H9 (cell line): Measurements from ENCODE around the gene NAA50. TPM values are rescaled to one million over a fixed set of nuclear protein-coding genes. Genes with fewer than 3 reads are reported as not detected.
A peak's percentile ranks its signal among the peaks of the same experiment; 100 is the strongest.

Experiments
- DNase-seq: peaks from one replicate; pipeline ENCODE4 v3.0.0-alpha.2; 2017
- H2AFZ ChIP-seq: one replicate; pipeline ENCODE4 v1.6.1; 2013; ENCODE audit warnings: mild to moderate bottlenecking, low read length, control low read depth, moderate library complexity
- H2AK5ac ChIP-seq: 2 replicates; pipeline ENCODE4 v1.6.1; 2013; ENCODE audit warnings: low read length, control low read depth, mixed read lengths; ENCODE audit not compliant: insufficient read length
- H2BK120ac ChIP-seq: one replicate; pipeline ENCODE4 v1.6.1; 2013; ENCODE audit warnings: low read depth, mild to moderate bottlenecking, low read length, control low read depth, inconsistent platforms; ENCODE audit not compliant: poor library complexity, severe bottlenecking
- H2BK12ac ChIP-seq: 2 replicates; pipeline ENCODE4 v1.6.1; 2013; ENCODE audit warnings: low read length, control low read depth, mixed read lengths, low read depth; ENCODE audit not compliant: insufficient read length
- H2BK15ac ChIP-seq: 2 replicates; pipeline ENCODE4 v1.6.1; 2013; ENCODE audit warnings: low read depth, low read length, control low read depth
- H2BK20ac ChIP-seq: one replicate; pipeline ENCODE4 v1.6.1; 2013; ENCODE audit warnings: low read depth, mild to moderate bottlenecking, low read length, control low read depth, inconsistent platforms; ENCODE audit not compliant: poor library complexity, severe bottlenecking
- H2BK5ac ChIP-seq: 2 replicates; pipeline ENCODE4 v1.6.1; 2013; ENCODE audit warnings: low read length, control low read depth, mixed read lengths; ENCODE audit not compliant: insufficient read length
- H3K14ac ChIP-seq: 2 replicates; pipeline ENCODE4 v1.6.1; 2013; ENCODE audit warnings: low read length, control low read depth; ENCODE audit not compliant: insufficient read depth
- H3K18ac ChIP-seq: 2 replicates; pipeline ENCODE4 v1.6.1; 2013; ENCODE audit warnings: low read depth, mild to moderate bottlenecking, mixed read lengths, low read length, control low read depth; ENCODE audit not compliant: insufficient read length
- H3K23ac ChIP-seq: 2 replicates; pipeline ENCODE4 v1.6.1; 2013; ENCODE audit warnings: low read length, control low read depth, mixed read lengths, low read depth; ENCODE audit not compliant: insufficient read length
- H3K23me2 ChIP-seq: 2 replicates; pipeline ENCODE4 v1.6.1; 2013; ENCODE audit warnings: low read depth, mild to moderate bottlenecking, mixed read lengths, low read length, control low read depth; ENCODE audit not compliant: insufficient read length, poor library complexity, severe bottlenecking
- H3K27ac ChIP-seq: 2 replicates; pipeline ENCODE4 v1.5.1; 2013; ENCODE audit warnings: low read length, control low read depth, mixed read lengths, low read depth; ENCODE audit not compliant: insufficient read length
- H3K27me3 ChIP-seq: 2 replicates; pipeline ENCODE4 v1.6.1; 2013; ENCODE audit warnings: low read length, control low read depth, inconsistent platforms; ENCODE audit not compliant: insufficient read depth
- H3K4ac ChIP-seq: 2 replicates; pipeline ENCODE4 v1.6.1; 2013; ENCODE audit warnings: low read depth, mild to moderate bottlenecking, control low read depth, inconsistent platforms, low read length, moderate library complexity
- H3K4me1 ChIP-seq: 2 replicates; pipeline ENCODE4 v1.6.1; 2013; ENCODE audit warnings: low read length, control low read depth, inconsistent platforms; ENCODE audit not compliant: insufficient read depth
- H3K4me2 ChIP-seq: 2 replicates; pipeline ENCODE4 v1.6.1; 2013; ENCODE audit warnings: low read length, control low read depth, mixed read lengths; ENCODE audit not compliant: insufficient read length, insufficient read depth
- H3K56ac ChIP-seq: 2 replicates; pipeline ENCODE4 v1.6.1; 2013; ENCODE audit warnings: low read depth, mild to moderate bottlenecking, mixed read lengths, low read length, control low read depth; ENCODE audit not compliant: insufficient read length
- H3K79me1 ChIP-seq: 2 replicates; pipeline ENCODE4 v1.6.1; 2013; ENCODE audit warnings: low read depth, mild to moderate bottlenecking, moderate library complexity, low read length, control low read depth, inconsistent platforms; ENCODE audit not compliant: insufficient read depth, poor library complexity, severe bottlenecking
- H3K79me2 ChIP-seq: 2 replicates; pipeline ENCODE4 v1.6.1; 2013; ENCODE audit warnings: low read length, control low read depth, inconsistent platforms; ENCODE audit not compliant: insufficient read depth
- H3K9ac ChIP-seq: 2 replicates; pipeline ENCODE4 v1.6.1; 2013; ENCODE audit warnings: low read length, control low read depth, mixed read lengths; ENCODE audit not compliant: insufficient read length; ENCODE audit errors: extremely low read depth
- H3K9me3 ChIP-seq: one replicate; pipeline ENCODE4 v1.6.1; 2013; ENCODE audit warnings: low read depth, low read length, inconsistent platforms; ENCODE audit not compliant: control insufficient read depth
- H3T11ph ChIP-seq: one replicate; pipeline ENCODE4 v1.6.1; 2013; ENCODE audit warnings: mild to moderate bottlenecking, low read length, control low read depth, inconsistent platforms
- H4K20me1 ChIP-seq: one replicate; pipeline ENCODE4 v1.6.1; 2013; ENCODE audit not compliant: control insufficient read depth, insufficient read length, insufficient read depth
- H4K5ac ChIP-seq: 2 replicates; pipeline ENCODE4 v1.6.1; 2013; ENCODE audit warnings: low read depth, mild to moderate bottlenecking, mixed read lengths, low read length, control low read depth; ENCODE audit not compliant: insufficient read length
- H4K8ac ChIP-seq: replicated peaks from 2 replicates; pipeline ENCODE4 v1.6.1; 2013; ENCODE audit warnings: low read length, control low read depth, mixed read lengths, low read depth; ENCODE audit not compliant: insufficient read length
- H4K91ac ChIP-seq: 2 replicates; pipeline ENCODE4 v1.6.1; 2013; ENCODE audit warnings: low read depth, mild to moderate bottlenecking, moderate library complexity, mixed read lengths, low read length, control low read depth; ENCODE audit not compliant: insufficient read length
- H3K27ac Mint-ChIP-seq, 3 experiments: 2 replicates in 2 of 3; 3 replicates in 1 of 3; pipeline ENCODE4 v1.8.0; 2020 to 2021; ENCODE audit warnings: mixed read lengths in 3 of 3, mild to moderate bottlenecking in 1 of 3, moderate library complexity in 1 of 3
- H3K27me3 Mint-ChIP-seq: 2 replicates; pipeline ENCODE4 v1.8.0; 2021; ENCODE audit warnings: low read depth, mild to moderate bottlenecking, moderate library complexity, mixed read lengths
- H3K36me3 Mint-ChIP-seq, 3 experiments: 2 replicates in 2 of 3; 3 replicates in 1 of 3; pipeline ENCODE4 v1.8.0; 2020 to 2021; ENCODE audit warnings: low read depth in 3 of 3, mixed read lengths in 3 of 3; ENCODE audit not compliant: insufficient read depth in 1 of 3
- H3K4me1 Mint-ChIP-seq, 2 experiments: 2 replicates each; pipeline ENCODE4 v1.8.0; 2020; ENCODE audit warnings: mixed read lengths in 2 of 2
- H3K4me3 Mint-ChIP-seq, 2 experiments: 2 replicates in 1 of 2; 3 replicates in 1 of 2; pipeline ENCODE4 v1.8.0; 2020 to 2021; ENCODE audit warnings: mild to moderate bottlenecking in 2 of 2, mixed read lengths in 2 of 2, moderate library complexity in 1 of 2
- H3K9me3 Mint-ChIP-seq, 2 experiments: 2 replicates in 1 of 2; 3 replicates in 1 of 2; pipeline ENCODE4 v1.8.0; 2020; ENCODE audit warnings: mild to moderate bottlenecking in 2 of 2, mixed read lengths in 2 of 2, moderate library complexity in 1 of 2
- WGBS: extraction: QIAGEN DNeasy Blood & Tissue Kit; methylation state at CpG from one replicate; pipeline ENCODE4 v1.1.7; 2013; ENCODE audit warnings: missing lambda C conversion rate, low lambda C conversion rate, mixed read lengths; ENCODE audit not compliant: insufficient read length; ENCODE audit errors: extremely low coverage; 5-methylcytosine and 5-hydroxymethylcytosine counted together
- total RNA-seq: library from RNA; stranded (reverse); gene quantifications from 2 replicates; pipeline ENCODE4 v1.2.1, GENCODE V29; 2021
- TF ChIP-seq, protein P1 (sequence below): fragments of 200-600 bp; sonication (generic); conservative IDR thresholded peaks from 3 replicates; pipeline ENCODE4 v1.8.0; 2021; ENCODE audit warnings: antibody characterized with exemption, mild to moderate bottlenecking

NAA50 gene
- total RNA-seq, 1 experiment from 2014 or later = 216 TPM

DNA sequence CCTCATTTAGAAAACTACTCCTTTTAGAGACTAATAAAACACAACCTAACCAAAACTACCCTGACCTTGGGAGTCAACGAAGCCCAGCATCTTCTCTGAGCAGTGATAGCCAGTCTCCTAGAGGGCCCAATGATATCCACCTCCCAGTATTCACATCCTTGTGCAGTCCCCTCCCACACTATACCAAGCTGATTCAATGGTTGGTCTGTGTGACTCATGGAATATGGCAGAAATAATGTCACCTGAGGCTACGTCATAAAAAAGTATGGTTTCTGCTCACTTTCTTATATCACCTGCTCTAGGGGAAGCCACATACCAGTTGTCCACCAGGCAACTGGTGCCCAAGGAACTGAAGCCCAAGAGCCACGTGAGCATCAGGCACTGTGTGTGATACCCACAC lies 28.2 kb downstream of the NAA50 start:
- H3T11ph ChIP-seq = no peak overlapping the region
- H3K27ac ChIP-seq = no peak overlapping the region
- peaks cover 16 to 49% (median 46%) of the 10 kb centered on the region in 3 experiments; a peak in 6 of 7 replicates for H3K36me3 Mint-ChIP-seq
- no peak overlapping the region for H2BK15ac ChIP-seq
- no peak overlapping the region for H4K91ac ChIP-seq
- no peaks in the 10 kb centered on the region for H3K9me3 ChIP-seq
- H2BK12ac ChIP-seq = no peak overlapping the region
- H3K79me1 ChIP-seq = no peaks in the 10 kb centered on the region
- no peak overlapping the region for H4K8ac ChIP-seq
- WGBS = no CpG with 5 or more reads among the region's 3 CpGs
- H4K5ac ChIP-seq = no peak overlapping the region
- DNase-seq = no peak
- no peak overlapping the region for H3K18ac ChIP-seq
- no peaks in the 10 kb centered on the region for H3K4me1 Mint-ChIP-seq
- no peaks in the 10 kb centered on the region for H3K9me3 Mint-ChIP-seq
- H2AFZ ChIP-seq = no peak overlapping the region
- no peak overlapping the region for H3K4me2 ChIP-seq
- no peak overlapping the region for H2BK120ac ChIP-seq
- TF ChIP-seq, protein P1, sequence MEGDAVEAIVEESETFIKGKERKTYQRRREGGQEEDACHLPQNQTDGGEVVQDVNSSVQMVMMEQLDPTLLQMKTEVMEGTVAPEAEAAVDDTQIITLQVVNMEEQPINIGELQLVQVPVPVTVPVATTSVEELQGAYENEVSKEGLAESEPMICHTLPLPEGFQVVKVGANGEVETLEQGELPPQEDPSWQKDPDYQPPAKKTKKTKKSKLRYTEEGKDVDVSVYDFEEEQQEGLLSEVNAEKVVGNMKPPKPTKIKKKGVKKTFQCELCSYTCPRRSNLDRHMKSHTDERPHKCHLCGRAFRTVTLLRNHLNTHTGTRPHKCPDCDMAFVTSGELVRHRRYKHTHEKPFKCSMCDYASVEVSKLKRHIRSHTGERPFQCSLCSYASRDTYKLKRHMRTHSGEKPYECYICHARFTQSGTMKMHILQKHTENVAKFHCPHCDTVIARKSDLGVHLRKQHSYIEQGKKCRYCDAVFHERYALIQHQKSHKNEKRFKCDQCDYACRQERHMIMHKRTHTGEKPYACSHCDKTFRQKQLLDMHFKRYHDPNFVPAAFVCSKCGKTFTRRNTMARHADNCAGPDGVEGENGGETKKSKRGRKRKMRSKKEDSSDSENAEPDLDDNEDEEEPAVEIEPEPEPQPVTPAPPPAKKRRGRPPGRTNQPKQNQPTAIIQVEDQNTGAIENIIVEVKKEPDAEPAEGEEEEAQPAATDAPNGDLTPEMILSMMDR = no peak
- H3K4me1 ChIP-seq = no peaks in the 10 kb centered on the region
- H3K23me2 ChIP-seq = no peaks in the 10 kb centered on the region
- H3K4me3 Mint-ChIP-seq = no peak overlapping the region
- no peaks in the 10 kb centered on the region for H3K27me3 Mint-ChIP-seq
- H3K23ac ChIP-seq = no peak overlapping the region
- no peak overlapping the region for H3K4ac ChIP-seq
- no peak overlapping the region for H3K9ac ChIP-seq
- no peak overlapping the region for H2BK20ac ChIP-seq
- H2BK5ac ChIP-seq = no peak overlapping the region
- H3K27me3 ChIP-seq = no peaks in the 10 kb centered on the region
- H3K27ac Mint-ChIP-seq = peak overlapping the region; percentile 15 to 47 (median 22); a peak in 1 of 7 replicates
- no peak overlapping the region for H2AK5ac ChIP-seq
- no peak overlapping the region for H3K14ac ChIP-seq
- H3K79me2 ChIP-seq = no peaks in the 10 kb centered on the region
- no peaks in the 10 kb centered on the region for H4K20me1 ChIP-seq
- H3K56ac ChIP-seq = no peak overlapping the region
